Lower leg skin (tissue), 4 donors: ENCODE results near the gene ATOSA. TPM values are rescaled to one million over a fixed set of nuclear protein-coding genes. Genes with fewer than 3 reads are reported as not detected.

Experiments
- DNase-seq, 2 donors: peaks; one replicate each; pipeline ENCODE4 v3.0.0-alpha.2; 2019; ENCODE audit warnings: low spot score in 2 of 2
- H3K4me3 ChIP-seq: fragments of 200-600 bp; sonication (generic); 2 replicates; pipeline ENCODE4 v1.5.1; 2017; ENCODE audit warnings: mild to moderate bottlenecking, low read depth; ENCODE audit not compliant: poor library complexity, severe bottlenecking
- CTCF ChIP-seq, 3 donors: fragments of 450-650 bp; IDR thresholded peaks; one replicate each; pipeline ENCODE4 v1.5.1; 2016; ENCODE audit warnings: antibody characterized with exemption in 3 of 3, mild to moderate bottlenecking in 3 of 3, moderate library complexity in 2 of 3
- POLR2A ChIP-seq, 2 donors: fragments of 450-650 bp; IDR thresholded peaks; one replicate each; pipeline ENCODE4 v1.6.1; 2016 to 2017; ENCODE audit warnings: antibody characterized with exemption in 2 of 2, mild to moderate bottlenecking in 1 of 2, moderate library complexity in 1 of 2
- WGBS, 2 donors: methylation state at CpG; one replicate each; pipeline ENCODE4 v1.1.5; 2018; 5-methylcytosine and 5-hydroxymethylcytosine counted together
- intact Hi-C: fragments of 100-400 bp; cut with DNase I; formaldehyde crosslinking; loops from one replicate; pipeline ENCODE4 v1.15.0; 2023; ENCODE audit warnings: low total_unique reads
- total RNA-seq, 4 donors: library from RNA; depleted of rRNA; stranded (reverse); fragments of >200 nt; gene quantifications; one replicate each; pipeline ENCODE4 v1.1.0, GENCODE V29; 2016

ATOSA gene
- total RNA-seq, 4 donors from 2014 or later: 42.6 to 57.7 (median 50.3) TPM

GRCh38 chr15:52677593-52678467, 1.4 kb downstream of the ATOSA start:
- H3K4me3 ChIP-seq: peak overlapping the region; percentile 74
- TF ChIP-seq CTCF (IDR thresholded peaks at IDR 0.05): no peak
- TF ChIP-seq POLR2A (IDR thresholded peaks at IDR 0.05): no peak
- DNase-seq: peak; percentile 72 to 90
- WGBS, 2 donors: 3 to 4% methylated on average over 16 of the region's 16 CpGs
- intact Hi-C loops: no loop called here

GRCh38 chr15:52674831-52675230, 4.4 kb downstream of the ATOSA start:
- 79 to 85% methylated on average over 4 of the region's 4 CpGs for WGBS, 2 donors
- no peak overlapping the region for H3K4me3 ChIP-seq
- no peak for DNase-seq
- intact Hi-C loops: no loop called here
- no peak for TF ChIP-seq CTCF (IDR thresholded peaks at IDR 0.05)
- TF ChIP-seq POLR2A (IDR thresholded peaks at IDR 0.05): no peak

DNA sequence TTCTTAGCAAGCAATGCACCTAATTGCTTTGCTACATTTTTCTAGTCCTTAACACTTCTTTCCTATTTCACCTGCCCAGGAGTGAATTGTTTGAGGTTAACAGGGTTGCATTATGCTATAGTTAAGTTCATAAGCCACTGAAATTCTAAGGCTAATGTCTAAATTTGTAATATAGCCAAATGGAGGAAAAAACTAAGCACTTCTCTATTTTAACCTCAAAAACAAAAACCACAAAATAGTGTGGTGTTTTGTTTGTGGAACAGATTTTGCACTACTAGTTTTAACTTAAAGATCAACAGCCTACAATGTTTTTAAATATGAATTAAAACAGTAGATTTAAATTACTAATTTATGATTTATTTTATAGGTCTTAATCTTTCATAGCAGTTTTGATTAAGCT, 5.5 kb downstream of the ATOSA start:
- DNase-seq: no peak
- no peak for TF ChIP-seq POLR2A (IDR thresholded peaks at IDR 0.05)
- no peak for TF ChIP-seq CTCF (IDR thresholded peaks at IDR 0.05)
- H3K4me3 ChIP-seq: no peak overlapping the region
- intact Hi-C loops: no loop called here

GRCh38 chr15:52673312-52673711, 5.9 kb downstream of the ATOSA start:
- 72 to 73% methylated on average over 2 of the region's 2 CpGs for WGBS, 2 donors
- no peak for DNase-seq
- intact Hi-C loops: no loop called here
- TF ChIP-seq CTCF (IDR thresholded peaks at IDR 0.05) (no peak), POLR2A (IDR thresholded peaks at IDR 0.05) (no peak)
- H3K4me3 ChIP-seq: no peak overlapping the region

- intact Hi-C loops: no loop called here
- DNase-seq: no peak
- H3K4me3 ChIP-seq: no peak overlapping the region
- no peak for TF ChIP-seq CTCF (IDR thresholded peaks at IDR 0.05)
- TF ChIP-seq POLR2A (IDR thresholded peaks at IDR 0.05): no peak
- WGBS, 2 donors: 87 to 100% methylated on average over 1 of the region's 1 CpG
Observed at GRCh38 chr15:52672661-52673060, 6.5 kb downstream of the ATOSA start.

DNA sequence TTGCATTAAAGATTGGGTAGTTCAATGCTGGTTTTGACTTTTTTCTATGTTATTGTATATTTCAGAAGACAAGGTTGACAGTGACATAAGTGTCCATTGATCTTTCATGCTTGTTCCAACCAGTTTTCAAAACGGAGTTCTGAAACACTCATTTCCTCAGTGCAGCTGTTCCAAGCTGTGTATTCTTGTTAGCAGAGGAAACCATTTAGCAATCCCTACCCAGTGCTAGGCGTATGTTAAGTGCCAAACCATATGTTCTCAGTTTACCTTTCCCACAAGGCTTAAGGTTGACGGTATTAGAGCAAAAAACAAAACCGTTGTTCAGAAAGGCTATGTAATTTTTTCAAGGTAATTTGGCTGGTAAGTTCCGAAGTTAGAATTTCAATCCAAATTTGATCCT, 9.1 kb downstream of the ATOSA start:
- 86 to 92% methylated on average over 5 of the region's 5 CpGs for WGBS, 2 donors
- intact Hi-C loops: no loop called here
- H3K4me3 ChIP-seq: no peak overlapping the region
- no peak for DNase-seq
- TF ChIP-seq POLR2A (IDR thresholded peaks at IDR 0.05) (no peak), CTCF (IDR thresholded peaks at IDR 0.05) (no peak)
